Fibroblast of the aortic adventitia (primary cell): ENCODE data around the gene TRMU. TPM values are rescaled to one million over a fixed set of nuclear protein-coding genes. Genes with fewer than 3 reads are reported as not detected.

Experiments used
- DNase-seq: peaks from one replicate; pipeline ENCODE4 v3.0.0-alpha.2; 2010; ENCODE audit warnings: low read depth
- H3K4me3 ChIP-seq: 2 replicates; pipeline ENCODE4 v1.5.1; 2011; ENCODE audit warnings: low read depth, mild to moderate bottlenecking, control low read depth, low read length, moderate library complexity
- CTCF ChIP-seq: IDR thresholded peaks from 2 replicates; pipeline ENCODE4 v1.5.1; 2011; ENCODE audit warnings: mild to moderate bottlenecking, low read length, control low read depth, inconsistent platforms; ENCODE audit not compliant: insufficient read depth
- total RNA-seq: library from RNA; depleted of rRNA; stranded (reverse); fragments of >200 nt; gene quantifications from 2 replicates; pipeline ENCODE4 v1.2.3, GENCODE V29; 2012; ENCODE audit warnings: low replicate concordance

TRMU gene
- total RNA-seq, 1 donor, result 23.1 TPM

GRCh38 chr22:46355996-46356471, 20.5 kb downstream of the TRMU start:
- DNase-seq, result no peak
- no peak for TF ChIP-seq CTCF
- no peak overlapping the region for H3K4me3 ChIP-seq

DNA sequence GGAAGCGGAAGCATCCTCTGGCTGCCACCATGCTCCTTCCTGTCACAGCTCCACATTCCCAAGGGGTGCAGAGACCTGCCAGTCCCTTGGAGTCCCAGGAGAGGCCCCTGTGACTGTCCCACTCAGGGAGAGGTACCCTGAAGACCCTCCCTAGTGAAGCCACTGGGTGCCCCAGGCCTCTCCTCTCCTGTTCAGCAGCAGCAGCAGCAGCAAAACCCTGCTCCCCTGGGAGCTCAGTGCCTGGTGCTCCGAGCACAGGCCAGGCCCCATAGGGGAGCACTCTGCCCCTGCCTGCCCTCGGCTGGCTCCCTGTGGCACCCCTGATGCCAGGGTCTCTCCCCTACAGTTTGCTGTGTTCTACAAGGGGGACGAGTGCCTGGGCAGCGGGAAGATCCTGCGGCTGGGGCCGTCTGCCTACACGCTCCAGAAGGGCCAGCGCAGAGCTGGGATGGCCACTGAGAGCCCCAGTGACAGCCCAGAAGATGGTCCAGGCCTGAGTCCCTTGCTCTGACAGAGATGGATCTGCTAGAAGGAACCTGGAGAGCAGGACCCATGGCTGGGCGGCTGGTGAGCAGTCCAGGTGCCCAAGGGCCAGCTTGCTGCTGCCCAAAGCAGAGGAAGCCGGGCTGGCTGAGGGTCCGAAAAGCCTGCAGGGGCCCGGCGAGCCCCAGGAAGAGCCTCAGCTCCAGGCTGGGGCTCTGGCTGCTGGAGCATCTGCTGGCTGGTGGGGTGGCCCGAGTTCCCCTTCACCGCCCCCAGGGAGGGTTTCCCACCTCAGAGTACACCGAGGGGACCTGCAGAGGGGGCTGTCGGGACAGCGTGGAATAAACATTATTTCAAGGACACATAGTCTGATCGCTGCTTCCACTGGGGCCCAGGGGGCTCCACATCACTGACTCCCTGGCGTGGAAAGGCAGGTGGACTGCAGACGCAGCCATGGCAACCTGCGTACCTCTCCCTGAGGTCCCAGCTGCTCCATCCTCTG, 21.3 kb downstream of the TRMU start:
- DNase-seq, result no peak
- TF ChIP-seq CTCF, result no peak
- H3K4me3 ChIP-seq, result no peak overlapping the region

DNA sequence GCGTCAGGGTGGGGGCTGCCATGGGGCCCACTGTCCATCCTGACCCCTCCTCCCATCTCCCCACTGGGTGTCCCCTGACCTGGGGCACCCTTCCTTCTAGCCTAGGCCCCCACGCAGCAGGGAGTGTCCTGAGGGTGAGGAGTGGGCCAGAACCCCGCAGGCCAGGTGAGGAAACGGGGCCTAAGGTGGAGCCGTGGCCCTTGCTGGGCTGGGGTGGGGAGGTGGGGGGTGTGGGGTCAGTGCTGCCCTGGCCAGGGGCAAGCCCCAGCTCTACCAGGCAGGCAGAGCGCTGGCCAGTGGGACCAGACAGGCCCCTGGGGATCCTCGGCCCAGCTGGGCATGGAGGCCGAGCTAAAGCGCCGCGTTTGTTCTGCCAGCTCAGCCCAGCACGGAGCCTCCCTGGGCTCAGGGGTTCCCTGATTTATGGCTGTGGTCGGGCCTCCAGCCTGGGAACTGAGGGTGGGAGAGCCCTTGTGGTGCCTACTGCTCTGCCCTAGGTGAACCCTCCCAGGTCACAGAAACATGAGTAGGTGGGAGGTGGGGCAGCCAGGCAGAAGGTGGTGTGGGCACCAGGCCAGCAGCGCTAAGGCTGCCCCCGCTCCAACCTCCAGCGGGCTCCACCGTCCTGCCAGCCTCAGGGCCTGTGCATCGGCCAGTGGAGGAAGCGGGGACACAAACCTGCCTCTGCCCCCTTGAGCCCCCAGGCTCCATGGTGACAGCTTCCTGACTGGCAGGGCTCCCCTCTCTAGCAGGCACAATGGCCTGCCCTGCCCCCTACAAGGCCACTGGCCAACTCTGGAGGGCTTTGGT, 22.4 kb downstream of the TRMU start:
- no peak for TF ChIP-seq CTCF
- no peak for DNase-seq
- H3K4me3 ChIP-seq, result no peak overlapping the region

DNA sequence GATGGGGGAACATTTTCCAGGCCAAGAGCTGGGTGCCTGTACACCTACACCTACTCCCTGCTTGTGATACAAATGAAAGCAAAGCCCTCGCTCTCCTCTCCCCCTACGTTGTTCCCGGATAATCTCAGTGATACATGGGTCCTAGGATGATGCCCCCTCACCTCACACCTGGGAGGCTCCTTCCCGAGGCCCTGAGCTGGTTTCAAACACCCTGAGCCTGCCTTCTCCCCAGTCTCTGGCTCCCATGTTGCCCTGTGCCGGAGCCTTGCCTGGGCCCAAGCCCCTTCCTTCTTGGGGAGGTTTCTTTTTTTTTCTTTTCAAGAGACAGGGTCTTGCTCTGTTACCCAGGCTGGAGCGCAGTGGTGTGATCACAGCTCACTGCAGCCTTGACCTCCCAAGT, 23.3 kb downstream of the TRMU start:
- no peak for DNase-seq
- TF ChIP-seq CTCF, result no peak
- H3K4me3 ChIP-seq, result no peak overlapping the region

- no peak for DNase-seq
- no peak overlapping the region for H3K4me3 ChIP-seq
- TF ChIP-seq CTCF, result no peak
These were observed 23.8 kb downstream of the TRMU start for GRCh38 chr22:46359362-46359761.

GRCh38 chr22:46360097-46360496, 24.6 kb downstream of the TRMU start:
- TF ChIP-seq CTCF, result no peak
- no peak for DNase-seq
- no peak overlapping the region for H3K4me3 ChIP-seq
